Gastroesophageal sphincter (tissue), 3 donors: ENCODE measurements around the gene SUGCT.

Experiments
- CTCF ChIP-seq, 4 experiments: fragments of 200-600 bp in 2 of 4; fragments of 450-650 bp in 2 of 4; sonication (generic) in 1 of 4; IDR thresholded peaks; one replicate each; pipeline ENCODE4 v1.5.1; 2017 to 2019; ENCODE audit warnings: antibody characterized with exemption in 4 of 4, mild to moderate bottlenecking in 2 of 4, moderate library complexity in 2 of 4
- POLR2A ChIP-seq, 2 donors: fragments of 450-650 bp; IDR thresholded peaks; one replicate each; pipeline ENCODE4 v1.6.1; 2017; ENCODE audit warnings: antibody characterized with exemption in 2 of 2, mild to moderate bottlenecking in 2 of 2, moderate library complexity in 1 of 2
- POLR2AphosphoS5 ChIP-seq: sonication (generic); formaldehyde crosslinking; IDR thresholded peaks from one replicate; pipeline ENCODE4 v1.6.1; 2017; ENCODE audit warnings: antibody characterized with exemption

- TF ChIP-seq POLR2A (IDR thresholded peaks at IDR 0.05), result no peak
- TF ChIP-seq CTCF (IDR thresholded peaks at IDR 0.05), result no peak
- TF ChIP-seq POLR2AphosphoS5, result no peak
Observed at GRCh38 chr7:40746841-40747556, 612.2 kb downstream of the SUGCT start.
